ENCODE results near the gene SIAH1.
"Not testable (repeated sequence)": the region's sequence is repeated elsewhere in the genome, so short reads cannot be mapped to it uniquely, and the experiment has no call there.

SIAH1 gene

GRCh38 chr16:48392407-48392806, 7.2 kb upstream of the SIAH1 start:
- no peak for DNase-seq

- no peak for DNase-seq
Measured at GRCh38 chr16:48386559-48387312, 1.5 kb upstream of the SIAH1 start.

GRCh38 chr16:48384520-48385252, 527 bp downstream of the SIAH1 start:
- DNase-seq: no peak

- no peak for DNase-seq
Measured at GRCh38 chr16:48383877-48384519, 1.2 kb downstream of the SIAH1 start.

- no peak for DNase-seq
Measured at GRCh38 chr16:48383009-48383876, 2.0 kb downstream of the SIAH1 start.

- DNase-seq: no peak
Measured at GRCh38 chr16:48382131-48382530, 3.1 kb downstream of the SIAH1 start.

- no peak for DNase-seq
Measured at GRCh38 chr16:48381201-48381600, 4.0 kb downstream of the SIAH1 start.

- DNase-seq: no peak
Measured at GRCh38 chr16:48378836-48379235, 6.4 kb downstream of the SIAH1 start.

GRCh38 chr16:48378276-48378675, 6.9 kb downstream of the SIAH1 start:
- DNase-seq: no peak

GRCh38 chr16:48377301-48377700, 7.9 kb downstream of the SIAH1 start:
- not testable (repeated sequence) for DNase-seq

GRCh38 chr16:48374255-48374654, 11.0 kb downstream of the SIAH1 start:
- DNase-seq: no peak

GRCh38 chr16:48373258-48374029, 11.8 kb downstream of the SIAH1 start:
- no peak for DNase-seq

- no peak for DNase-seq
Measured at GRCh38 chr16:48372744-48373143, 12.5 kb downstream of the SIAH1 start.

GRCh38 chr16:48371393-48371780, 13.8 kb downstream of the SIAH1 start:
- DNase-seq: no peak

- DNase-seq: not testable (repeated sequence)
Measured at GRCh38 chr16:48370668-48371392, 14.4 kb downstream of the SIAH1 start.

GRCh38 chr16:48370229-48370628, 15.0 kb downstream of the SIAH1 start:
- no peak for DNase-seq

GRCh38 chr16:48369765-48370164, 15.4 kb downstream of the SIAH1 start:
- DNase-seq: no peak

- no peak for DNase-seq
Measured at GRCh38 chr16:48367441-48368049, 17.7 kb downstream of the SIAH1 start.

- peak; percentile 51 for DNase-seq
Measured at GRCh38 chr16:48366165-48367093, 18.8 kb downstream of the SIAH1 start.
